NCI-H187 treated with DMSO at 0.1 percent for 48 hours (cell line): ENCODE results near the gene ARID3B.

Experiments
- DNase-seq: peaks from one replicate; lab custom pipeline; 2025; lab: John Stamatoyannopoulos, UW

ARID3B gene

DNA sequence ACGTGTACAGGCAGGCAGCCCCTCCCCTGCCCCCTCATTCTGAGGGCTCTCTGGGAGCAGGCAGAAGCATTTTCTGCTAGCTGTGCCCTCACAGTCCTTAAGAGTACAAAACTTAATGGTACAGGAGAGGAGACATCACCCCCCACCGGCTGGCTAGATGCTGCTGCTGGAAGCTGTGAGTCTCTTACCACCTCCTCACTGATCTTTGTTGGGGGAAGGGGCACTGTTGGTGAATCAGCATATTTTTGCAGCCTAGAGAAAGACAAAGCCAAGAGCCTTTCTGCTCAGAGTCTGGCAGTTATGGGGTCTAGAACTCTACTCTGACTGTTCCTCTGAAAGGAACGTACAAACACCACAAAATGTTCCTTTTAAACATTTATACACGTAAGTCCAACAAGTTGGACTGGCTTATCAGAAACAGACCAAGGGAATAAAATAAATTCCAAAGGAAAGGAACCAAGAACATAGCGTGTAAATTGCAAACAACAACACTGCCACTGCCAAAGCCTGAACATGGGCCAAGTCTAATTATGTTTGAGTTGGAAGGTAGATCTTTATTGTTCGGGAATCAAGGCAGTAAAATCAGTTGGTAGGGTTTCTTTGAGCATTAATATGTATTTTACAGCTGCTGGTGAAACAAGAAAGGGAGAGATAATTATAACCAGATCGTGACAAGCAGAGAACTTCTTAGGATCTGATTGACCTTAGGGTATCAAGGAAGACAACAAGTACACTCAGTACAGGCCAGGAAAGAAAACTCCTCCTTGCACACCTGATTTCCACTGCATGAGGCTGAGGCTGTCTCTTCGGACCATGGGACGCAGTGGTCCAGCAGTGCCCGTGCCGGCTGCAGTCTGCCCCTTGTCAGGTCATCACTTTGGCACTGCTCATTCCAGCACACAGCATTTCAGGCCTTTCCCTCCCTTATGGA is 102.0 kb downstream of the ARID3B start:
- DNase-seq = no peak

DNA sequence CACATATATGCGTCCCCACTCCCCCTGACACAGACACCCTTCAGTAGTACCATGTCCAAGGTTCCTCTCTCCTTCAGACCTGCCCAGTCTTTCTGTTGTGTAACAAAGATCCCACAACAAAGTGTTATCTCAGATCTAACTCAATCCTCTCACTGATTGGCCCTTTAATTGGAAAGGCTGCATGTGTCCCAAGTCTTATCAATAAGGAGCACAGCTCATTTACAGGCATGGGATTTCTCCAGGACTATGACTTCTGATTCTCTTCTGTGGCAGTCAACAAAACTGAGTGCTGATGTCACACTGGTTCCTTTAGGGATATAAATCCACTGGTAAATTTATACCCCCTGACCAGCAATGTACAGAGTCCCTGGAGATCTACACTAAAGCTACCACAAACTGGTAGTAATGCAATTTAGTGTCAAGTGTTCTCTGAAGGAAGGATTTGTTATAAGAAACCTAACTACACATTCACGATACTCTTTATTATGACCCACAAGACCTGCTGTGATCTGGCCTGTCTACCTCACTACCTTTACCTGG is 102.7 kb downstream of the ARID3B start:
- DNase-seq = no peak

DNA sequence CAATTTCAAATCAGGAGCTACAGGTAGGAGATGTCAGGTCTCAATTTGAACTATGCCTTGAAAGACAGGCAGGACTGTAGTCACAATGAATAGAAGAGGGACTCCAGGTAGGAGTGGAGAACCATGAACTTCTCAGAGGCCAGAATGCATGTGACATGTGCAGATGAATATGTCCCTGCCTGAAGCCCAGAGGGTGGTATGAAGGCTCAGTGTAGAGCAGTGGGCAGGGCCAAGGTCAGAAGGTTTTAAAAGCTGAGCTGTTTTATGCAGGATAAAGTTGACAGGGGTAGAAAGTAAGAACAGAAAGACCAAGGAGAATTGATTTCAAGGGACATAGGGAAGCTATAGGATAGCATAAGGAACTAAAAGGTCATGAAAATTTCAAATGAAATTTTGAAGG is 105.5 kb downstream of the ARID3B start:
- no peak for DNase-seq
